GM12873 (cell line): Measurements from ENCODE around the gene MSI2.

Experiments
- CTCF ChIP-seq: IDR thresholded peaks from 2 replicates; pipeline ENCODE4 v1.5.1; 2012; ENCODE audit warnings: low read depth, mild to moderate bottlenecking, moderate library complexity, low read length, control low read depth; ENCODE audit not compliant: insufficient read depth; ENCODE audit errors: missing control alignments

MSI2 gene

GRCh38 chr17:57542510-57542909, 286.2 kb downstream of the MSI2 start:
- no peak for TF ChIP-seq CTCF

GRCh38 chr17:57543230-57543629, 286.9 kb downstream of the MSI2 start:
- TF ChIP-seq CTCF: no peak

GRCh38 chr17:57544401-57544800, 288.1 kb downstream of the MSI2 start:
- TF ChIP-seq CTCF: no peak

GRCh38 chr17:57544834-57545463, 288.6 kb downstream of the MSI2 start:
- TF ChIP-seq CTCF: no peak

GRCh38 chr17:57545731-57546342, 289.5 kb downstream of the MSI2 start:
- TF ChIP-seq CTCF: no peak

- no peak for TF ChIP-seq CTCF
Measured at GRCh38 chr17:57548421-57549410, 292.4 kb downstream of the MSI2 start.

GRCh38 chr17:57549468-57549867, 293.1 kb downstream of the MSI2 start:
- TF ChIP-seq CTCF: no peak
